ENCODE results near the gene PSME1.
A peak's percentile ranks its signal among the peaks of the same experiment; 100 is the strongest.
"Not testable (repeated sequence)": the region's sequence is repeated elsewhere in the genome, so short reads cannot be mapped to it uniquely, and the experiment has no call there.

The PSME1 gene

DNA sequence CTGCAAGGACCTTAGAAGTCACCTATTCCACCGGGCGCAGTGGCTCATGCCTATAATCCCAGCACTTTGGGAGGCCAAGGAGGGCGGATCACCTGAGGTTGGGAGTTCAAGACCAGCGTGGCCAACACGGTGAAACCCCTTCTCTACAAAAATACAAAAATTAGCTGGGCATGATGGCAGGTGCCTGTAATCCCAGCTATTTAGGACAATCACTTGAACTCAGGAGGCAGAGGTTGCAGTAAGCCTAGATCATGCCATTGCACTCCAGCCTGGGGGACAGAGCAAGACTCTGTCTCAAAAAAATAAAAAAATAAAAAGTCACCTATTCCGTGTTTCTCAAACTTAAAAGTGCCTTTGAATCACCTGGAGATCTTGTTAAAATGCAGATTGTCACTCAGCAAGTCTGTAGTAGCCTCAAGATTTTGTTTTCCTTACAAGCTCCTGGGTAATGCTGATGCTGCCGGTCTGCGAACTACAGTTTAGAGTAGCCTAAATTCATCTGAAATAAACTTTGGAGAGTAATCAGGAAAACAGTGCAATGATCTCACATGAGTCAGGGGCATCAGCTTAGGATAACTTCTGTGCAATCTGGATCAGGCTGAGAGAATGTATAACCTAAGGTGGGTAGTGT, 30.3 kb upstream of the PSME1 start:
- DNase-seq (ENCODE audit: low read depth): not testable (repeated sequence)

DNA sequence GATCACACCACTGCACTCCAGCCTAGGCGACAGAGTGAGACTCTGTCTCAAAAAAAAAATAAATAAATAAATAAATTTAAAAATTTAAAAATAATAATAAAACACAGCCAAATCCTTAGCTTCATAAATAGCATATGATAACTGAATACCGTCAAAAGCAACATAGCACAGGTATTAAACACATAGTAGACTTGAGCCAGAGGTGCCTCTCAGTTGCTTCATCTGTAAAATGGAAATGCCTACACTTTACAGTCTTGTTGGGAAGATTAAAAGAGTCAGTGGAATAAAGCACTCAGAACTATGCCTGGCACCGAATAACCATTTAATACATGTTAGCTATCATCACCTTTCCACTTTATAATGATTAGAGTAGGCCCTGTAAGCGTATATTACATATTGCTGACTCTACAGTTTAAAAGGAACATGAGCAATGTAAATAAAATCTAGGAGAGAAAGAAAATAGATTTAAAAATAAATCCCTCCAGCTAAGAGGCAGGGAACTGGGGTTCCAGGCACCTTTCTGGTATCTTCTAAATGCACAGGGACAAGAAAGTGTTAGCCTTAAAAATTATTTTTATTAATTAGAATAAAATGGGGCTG, 29.2 kb upstream of the PSME1 start:
- no peak for DNase-seq (ENCODE audit: low read depth)

DNA sequence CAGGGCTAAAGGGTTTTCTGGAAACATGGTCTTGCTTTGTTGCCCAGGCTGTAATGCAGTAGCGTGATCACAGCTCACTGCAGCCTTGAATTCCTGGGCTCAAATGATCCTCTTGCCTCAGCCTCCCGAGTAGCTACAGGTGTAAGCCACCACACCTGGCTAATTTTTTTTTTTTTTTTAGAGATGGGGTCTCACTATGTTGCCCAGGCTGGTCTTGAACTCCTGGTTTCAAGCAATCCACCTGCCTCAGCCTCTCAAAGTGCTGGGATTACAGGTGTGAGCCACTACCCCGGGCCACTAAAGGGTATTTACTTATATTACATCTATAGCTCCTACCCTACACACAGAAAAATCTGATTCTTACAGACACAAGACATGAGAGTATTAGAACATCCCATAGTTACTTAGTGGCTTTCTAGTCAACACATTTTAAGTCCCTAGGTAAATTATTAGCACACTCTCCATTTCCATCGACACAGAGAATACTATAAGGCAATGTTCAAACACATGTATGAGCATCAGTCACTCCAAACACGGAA, 27.6 kb upstream of the PSME1 start:
- DNase-seq (ENCODE audit: low read depth): no peak

DNA sequence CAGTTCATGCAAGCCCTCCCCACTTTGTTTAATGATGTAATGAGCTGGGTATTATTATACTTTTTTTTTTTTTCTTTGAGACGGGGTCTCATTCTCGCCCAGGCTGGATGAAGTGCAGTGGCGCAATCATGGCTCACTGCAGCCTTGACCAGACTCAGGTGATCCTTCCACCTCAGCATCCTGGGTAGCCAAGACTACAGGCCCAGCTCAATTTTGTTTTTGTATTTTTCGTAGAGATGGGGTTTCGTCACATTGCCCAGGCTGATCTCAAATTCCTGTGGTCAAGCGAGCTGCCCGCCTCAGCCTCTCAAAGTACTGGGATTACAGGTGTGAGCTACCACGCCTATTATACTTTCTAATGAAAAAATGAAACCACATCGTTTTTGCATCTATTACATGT, 25.9 kb upstream of the PSME1 start:
- DNase-seq (ENCODE audit: low read depth): no peak

DNA sequence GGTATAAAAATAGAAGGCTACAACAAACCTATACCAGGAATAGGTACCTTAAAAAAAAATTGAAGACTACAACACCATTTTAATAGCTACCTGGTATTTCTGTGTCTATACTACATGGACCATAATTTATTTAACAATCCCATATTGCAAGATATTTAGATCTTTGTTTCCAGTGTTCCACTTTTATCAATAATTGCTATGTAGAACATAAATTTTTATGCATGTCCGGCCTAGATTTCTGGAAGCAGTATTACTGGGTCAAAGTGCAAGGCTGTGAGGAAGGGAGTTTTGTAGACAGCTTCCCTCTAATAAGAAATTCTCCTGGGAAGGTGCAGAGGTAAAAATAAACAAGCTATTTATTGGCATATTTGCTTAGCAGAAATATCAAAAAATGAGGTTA, 25.5 kb upstream of the PSME1 start:
- no peak for DNase-seq (ENCODE audit: low read depth)

DNA sequence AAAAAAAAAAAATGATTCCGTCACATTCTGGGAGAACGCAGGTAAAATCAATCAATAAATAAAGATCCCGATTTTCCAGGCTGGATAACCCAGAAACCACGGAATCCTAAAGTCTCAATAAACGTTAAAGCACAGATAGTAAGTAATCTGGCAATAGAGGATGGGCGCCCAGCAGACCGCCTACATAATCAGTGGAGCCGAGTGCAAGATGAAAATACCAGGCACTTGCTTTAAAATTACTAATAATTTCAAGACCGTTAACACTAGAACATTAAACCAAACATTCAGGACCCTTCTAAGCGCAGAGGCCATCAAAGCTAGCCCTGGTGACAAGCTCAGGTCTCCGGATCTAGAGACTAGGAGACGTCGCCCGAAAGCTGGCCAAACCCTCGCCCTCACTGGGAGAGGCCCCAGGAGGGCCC, 22.6 kb upstream of the PSME1 start:
- no peak for DNase-seq (ENCODE audit: low read depth)

DNA sequence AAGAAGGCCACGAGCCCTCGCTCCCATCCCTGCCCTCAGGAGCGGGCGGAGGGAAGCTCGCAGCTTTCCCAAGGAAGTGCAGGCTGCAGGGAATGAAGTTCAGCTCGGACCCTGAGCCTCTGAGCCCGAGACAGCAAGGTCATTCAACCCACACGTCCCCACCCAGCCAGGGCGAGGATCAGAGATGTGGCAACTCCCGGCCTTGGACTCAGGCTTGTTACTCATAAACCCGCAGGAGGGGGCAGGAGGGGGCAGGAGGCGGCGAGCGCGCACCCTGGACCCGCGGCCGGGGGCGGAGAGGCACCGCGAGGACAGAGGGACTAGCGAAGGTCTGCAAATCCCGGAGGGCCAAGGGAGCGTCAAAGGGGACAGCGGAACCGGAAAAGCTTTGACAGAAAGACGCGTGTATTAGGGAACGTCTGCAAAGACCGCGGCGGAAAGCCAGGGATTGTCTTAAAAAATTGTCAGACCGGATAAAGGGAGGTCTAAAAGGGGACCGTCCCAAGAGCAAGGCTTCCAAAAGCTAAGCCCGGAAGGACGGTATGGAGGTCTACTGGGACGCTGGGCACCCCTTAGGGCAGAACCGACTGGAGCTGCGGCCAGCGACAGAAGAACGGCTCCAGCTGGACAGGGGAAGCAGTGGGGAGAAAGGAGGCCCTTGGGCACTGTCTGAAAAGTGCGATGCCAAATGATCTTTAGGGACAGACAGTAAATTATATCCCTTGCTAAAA, 22.0 kb upstream of the PSME1 start:
- peak; percentile 49 for DNase-seq (ENCODE audit: low read depth)

DNA sequence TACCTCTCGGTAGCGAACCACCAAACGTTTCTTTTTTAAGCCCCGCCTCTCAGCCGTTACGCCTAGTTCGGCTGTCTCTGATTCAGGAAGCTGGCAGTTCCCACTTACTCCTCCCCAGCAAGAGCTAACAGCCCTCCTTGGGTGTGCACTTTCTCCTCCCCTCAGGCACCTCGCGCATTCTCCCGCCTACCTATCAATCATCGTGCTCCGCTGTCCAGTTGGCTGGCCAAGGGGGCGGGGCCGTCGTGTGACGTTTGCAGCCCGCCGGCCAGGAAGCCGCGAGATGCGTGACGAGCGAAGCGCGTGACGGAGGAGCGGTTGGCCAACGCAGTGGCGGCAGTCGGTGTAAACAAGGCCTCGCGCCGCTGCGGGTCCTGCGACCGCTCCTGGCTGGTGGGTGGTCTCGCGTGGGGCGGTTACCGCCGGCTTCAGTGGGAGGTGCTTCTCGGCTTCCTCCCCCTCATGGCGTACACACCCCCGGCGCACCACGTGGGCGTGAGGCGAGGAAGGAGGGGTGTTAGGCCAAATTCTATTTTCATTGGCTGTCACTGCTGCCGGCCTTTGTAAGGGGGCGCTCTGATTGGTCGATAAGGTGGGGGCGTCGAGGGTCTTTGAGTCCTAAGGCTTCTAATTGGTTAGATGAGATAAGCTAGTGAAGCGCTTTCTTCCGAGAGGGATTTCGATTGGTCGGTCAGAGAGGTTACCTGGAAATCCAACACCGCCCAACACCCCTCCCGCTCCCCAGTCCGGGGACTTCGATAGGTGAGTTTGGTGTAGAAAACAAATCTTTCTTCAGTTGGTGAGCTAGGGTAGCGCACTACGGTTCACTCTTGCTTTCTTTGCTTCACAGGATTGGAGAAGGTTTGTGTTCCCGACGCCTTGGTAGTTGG, 21.2 kb upstream of the PSME1 start, which contains the start of the genes DCAF11 and NRL:
TSS of gene DCAF11 (plus strand) at position 246 of the 890 bp plus-strand sequence. CDS start 818 bp downstream, outside the sequence.
TSS of gene NRL (minus strand) at position 418 of the 890 bp plus-strand sequence. CDS start 32,101 bp downstream, outside the sequence.
- DNase-seq (ENCODE audit: low read depth): peak; percentile 99

DNA sequence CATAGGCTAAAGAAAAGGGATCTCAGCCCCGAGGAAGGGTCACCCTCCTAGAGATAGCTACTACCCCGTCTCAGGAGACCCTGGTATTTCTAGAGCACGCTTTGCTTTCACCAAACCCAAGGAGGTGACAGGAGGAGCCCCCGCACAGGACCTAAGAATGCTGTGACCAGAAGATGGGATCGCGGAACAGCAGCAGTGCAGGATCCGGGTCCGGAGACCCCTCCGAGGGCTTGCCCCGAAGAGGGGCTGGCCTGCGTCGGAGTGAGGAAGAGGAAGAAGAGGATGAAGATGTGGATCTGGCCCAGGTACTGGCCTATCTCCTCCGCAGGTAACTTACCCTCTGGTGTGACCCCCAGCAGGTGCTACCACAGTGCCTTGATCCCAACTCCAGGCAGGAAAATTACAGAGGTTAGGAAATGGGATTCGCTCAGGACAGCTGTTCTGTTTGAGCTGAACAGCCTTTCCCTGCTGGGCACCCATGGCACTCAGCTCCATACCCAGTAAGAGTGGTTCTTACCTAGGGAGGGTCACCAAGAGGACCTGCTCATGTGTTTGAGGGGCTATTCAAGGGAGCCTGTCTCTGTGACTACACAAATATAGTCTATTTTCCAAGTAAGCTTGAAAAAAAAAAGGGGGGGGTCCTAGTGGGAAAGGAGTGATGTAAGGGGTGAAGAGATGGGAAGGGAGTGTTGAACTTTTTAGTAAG, 20.4 kb upstream of the PSME1 start:
- no peak for DNase-seq (ENCODE audit: low read depth)

DNA sequence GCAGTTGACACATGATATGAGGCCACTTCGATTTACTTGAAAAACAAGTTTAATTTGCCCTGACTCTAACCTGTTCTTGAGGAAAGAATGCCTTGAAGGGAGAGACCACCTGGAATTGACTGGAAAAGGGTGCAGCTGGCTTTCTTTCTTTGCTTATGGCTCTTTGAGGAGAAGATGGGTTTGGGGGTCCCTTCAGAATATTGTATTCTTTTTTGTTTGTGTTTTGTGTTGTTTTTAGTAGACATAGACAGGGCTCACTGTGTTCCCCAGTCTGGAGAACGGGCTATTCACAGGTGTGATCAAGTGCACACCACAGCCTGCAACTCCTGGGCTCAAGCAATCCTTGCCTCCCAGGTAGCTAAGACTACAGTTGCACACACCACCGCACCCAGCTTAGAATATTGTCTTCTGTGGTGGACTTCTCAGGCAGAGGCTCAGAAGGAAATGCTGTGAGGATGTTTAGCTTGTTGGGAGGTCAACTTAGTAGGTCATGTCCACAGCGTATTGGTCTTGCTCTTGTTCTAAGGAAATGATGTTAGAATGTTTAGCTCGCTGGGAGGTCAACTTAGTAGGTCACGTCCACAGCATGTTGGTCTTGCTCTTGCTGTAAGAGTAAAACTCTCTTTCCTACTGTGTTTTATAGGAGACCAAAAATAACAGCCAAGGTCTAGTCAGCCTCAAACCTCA, 19.7 kb upstream of the PSME1 start:
- DNase-seq (ENCODE audit: low read depth): no peak

DNA sequence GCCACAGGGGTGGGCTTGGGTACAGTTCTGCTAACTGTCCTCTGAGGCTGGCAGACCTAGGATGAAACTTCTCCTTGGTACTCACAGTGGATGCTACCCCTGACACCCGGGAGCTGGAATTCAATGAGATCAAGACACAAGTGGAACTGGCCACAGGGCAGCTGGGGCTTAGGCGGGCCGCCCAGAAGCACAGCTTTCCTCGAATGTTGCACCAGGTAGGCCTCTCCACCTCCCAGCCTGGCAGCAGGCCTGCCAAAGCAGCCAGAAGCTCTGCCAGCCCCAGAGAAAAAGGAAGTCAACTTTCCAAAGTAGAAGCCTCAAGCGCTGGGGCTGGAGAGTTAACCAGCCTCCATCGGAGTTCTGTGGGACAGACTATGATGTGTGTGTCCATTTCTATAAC, 18.8 kb upstream of the PSME1 start:
- DNase-seq (ENCODE audit: low read depth): no peak

DNA sequence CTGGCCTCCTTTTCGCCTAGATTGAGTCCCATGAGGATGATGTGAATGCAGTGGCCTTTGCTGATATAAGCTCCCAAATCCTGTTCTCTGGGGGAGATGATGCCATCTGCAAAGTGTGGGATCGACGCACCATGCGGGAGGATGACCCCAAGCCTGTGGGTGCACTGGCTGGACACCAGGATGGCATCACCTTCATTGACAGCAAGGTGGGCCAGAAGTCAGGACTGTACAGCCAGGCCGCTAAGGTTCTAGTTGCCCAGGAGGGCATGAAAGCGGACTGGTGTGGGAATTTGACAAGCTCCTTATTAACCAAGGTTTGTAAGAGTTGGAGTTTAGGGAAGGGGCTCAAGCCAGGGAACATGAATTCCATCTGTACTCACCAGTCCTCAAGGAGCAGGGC, 16.3 kb upstream of the PSME1 start:
- no peak for DNase-seq (ENCODE audit: low read depth)

DNA sequence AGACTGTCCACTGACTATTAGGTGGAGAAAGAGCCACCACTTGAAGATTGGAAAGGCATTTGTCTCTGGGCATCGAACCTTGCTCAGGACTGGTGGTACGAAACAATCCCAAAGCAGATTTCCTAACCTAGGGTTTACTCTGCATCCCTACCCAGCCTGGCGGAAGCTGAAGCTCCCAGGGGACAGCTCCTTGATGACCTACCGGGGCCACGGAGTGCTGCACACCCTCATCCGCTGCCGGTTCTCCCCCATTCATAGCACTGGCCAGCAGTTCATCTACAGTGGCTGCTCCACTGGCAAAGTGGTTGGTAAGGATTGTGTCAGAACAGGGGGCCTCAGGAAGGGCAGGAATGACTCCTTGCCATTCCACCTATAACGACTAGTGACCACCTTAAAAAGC, 14.8 kb upstream of the PSME1 start:
- no peak for DNase-seq (ENCODE audit: low read depth)

DNA sequence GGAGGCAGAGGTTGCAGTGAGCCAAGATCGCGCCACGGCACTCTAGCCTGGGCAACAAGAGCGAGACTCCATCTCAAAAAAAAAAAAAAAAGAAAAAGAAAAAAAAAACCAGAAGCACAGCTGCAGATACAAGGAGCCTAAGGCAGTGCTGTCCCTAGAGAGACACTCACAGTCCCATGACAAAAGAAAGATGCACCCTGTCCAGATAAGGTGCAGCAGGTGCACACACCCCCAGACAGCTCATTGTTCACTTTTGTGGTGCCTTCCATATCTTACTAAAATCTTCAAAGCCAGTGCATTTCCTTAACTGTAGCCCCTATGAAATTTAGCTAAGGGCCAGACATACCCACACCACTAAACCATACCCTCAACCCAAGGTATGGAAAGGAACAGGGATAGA, 13.6 kb upstream of the PSME1 start:
- no peak for DNase-seq (ENCODE audit: low read depth)

DNA sequence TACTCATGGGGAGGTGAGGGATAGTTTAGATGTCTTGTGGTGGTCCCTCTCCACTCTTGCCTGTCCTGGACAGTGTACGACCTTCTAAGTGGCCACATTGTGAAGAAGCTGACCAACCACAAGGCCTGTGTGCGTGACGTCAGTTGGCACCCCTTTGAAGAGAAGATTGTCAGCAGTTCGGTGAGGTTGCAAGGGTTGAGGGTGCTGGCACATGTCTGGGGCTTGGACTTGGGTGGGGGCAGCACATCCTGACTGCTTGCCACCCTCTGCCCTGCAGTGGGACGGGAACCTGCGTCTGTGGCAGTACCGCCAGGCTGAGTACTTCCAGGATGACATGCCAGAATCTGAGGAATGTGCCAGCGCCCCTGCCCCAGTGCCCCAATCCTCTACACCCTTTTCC, 13.1 kb upstream of the PSME1 start:
- no peak for DNase-seq (ENCODE audit: low read depth)

DNA sequence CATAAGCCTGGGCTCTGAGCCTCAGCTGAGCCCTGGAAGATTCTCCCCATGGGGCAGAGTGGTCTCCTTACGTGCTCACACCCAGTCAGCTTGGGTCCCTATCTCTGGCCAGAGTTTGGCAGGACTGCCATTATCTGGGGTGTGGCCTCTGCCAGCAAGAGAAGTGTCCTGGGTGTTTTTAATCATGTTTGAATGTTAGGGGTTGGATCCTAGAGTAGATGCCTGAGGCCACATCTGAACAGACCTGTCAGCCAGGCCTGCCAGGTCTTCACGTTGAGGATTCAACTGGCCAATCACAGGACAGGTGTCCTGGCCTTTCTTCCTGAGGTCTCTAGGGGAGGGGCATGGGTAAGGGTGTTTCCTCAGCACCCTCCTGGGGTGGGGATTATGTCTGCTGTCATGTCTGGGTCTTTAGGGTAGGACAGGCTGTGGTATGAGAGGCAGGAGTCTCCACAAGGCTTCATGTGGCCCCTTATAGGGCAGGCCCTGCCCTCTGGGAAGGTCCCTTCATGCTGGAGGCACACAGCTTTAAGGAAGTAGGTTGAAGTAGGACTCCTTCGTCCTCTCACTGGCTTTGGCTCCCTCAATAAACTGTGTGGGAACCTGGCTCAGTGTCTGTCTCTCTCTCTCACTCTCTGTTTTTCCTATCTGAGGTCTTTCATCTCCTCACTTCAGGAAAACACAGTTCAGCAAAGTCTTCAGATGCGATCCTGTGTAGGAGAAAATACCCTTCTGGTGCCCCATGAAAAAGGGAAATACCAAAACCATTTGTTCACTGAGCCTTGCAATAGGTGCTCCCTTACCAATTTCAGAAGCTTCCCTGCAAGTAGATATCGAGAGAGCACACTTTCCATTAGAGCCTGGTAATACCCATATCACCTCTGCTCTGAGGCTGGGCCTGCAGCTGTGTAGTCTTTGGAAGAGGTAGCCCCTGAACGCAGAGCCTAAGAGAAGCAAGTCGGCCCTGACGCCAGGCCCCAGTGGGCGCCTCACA, 12.3 kb upstream of the PSME1 start:
- DNase-seq (ENCODE audit: low read depth): no peak

DNA sequence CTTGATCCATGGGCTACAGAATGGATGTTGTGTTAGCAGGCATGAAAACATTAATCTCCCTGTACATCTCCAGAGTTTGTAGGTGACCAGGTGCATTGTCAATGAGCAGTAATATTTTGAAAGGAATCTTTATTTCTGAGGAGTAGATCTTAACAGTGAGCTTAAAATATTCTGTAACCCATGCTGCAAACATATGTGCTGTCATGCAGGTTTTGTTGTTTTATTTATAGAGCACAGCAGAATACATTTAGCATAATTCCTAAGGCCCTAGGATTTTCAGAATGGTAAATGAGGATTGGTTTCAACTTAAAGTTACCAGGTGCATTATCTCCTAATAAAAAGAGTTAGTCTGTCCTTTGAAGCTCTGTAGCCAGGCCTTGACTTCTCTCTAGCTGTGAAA, 9.1 kb upstream of the PSME1 start:
- no peak for DNase-seq (ENCODE audit: low read depth)

DNA sequence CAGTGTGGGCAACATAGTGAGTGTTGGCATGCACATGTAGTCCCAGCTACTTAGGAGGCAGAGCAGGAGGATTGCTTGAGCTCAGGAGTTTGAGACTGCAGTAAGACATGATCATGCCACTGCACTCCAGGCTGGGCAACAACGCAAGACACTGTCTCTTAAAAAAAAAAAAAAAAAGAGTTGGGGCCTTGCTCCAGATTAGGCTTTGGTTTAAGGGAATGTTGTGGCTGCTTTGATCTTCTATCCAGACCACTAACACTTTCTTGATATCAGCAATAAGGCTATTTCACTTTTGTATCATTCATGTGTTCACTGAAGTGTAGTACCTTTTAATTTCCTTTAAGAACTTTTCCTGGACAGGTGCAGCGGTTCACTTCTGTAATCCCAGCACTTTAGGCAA, 8.3 kb upstream of the PSME1 start:
- no peak for DNase-seq (ENCODE audit: low read depth)

DNA sequence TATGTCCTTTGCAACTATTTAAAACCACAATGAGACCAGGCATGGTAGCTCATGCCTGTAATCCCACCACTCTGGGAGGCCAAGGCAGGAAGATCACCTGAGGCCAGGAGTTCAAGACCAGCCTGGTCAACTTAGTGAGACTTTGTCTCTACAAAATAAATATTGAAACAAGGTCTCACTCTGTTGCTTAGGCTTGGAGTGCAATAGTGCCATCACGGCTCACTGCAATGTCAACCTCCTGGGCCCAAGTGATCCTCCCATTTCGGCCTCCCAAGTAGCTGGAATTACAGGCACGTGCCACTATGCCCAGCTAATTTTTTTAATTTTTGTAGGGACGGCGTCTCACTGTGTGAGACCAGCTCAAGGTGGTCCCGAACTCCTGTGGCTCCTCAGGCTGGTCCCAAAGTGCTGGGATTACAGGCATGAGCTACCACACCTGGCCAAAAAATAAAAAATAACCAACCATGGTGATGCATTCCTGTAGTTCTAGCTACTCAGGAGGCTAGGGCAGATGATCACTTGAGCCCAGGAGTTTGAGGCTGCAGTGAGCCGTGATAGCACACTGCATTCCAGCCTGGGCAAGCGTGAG, 6.5 kb upstream of the PSME1 start:
- DNase-seq (ENCODE audit: low read depth): no peak

All from stimulated activated CD4-positive, alpha-beta T cell treated with anti-CD3 and anti-CD28 coated beads, Interleukin-2, amount 100 ng/mL, for 4 hours (primary cell).